Keratinocyte (primary cell): ENCODE data around the gene CKAP4.

Source experiments
- EZH2 ChIP-seq: IDR thresholded peaks from one replicate; pipeline ENCODE4 v1.6.1; 2012; ENCODE audit warnings: inconsistent platforms, mild to moderate bottlenecking, low read length, moderate library complexity
- TF ChIP-seq, protein P1 (sequence below), 3 experiments: IDR thresholded peaks in 1 of 3; conservative IDR thresholded peaks in 1 of 3; optimal IDR thresholded peaks in 1 of 3; 2 replicates in 2 of 3; 3 replicates in 1 of 3; pipeline versions ENCODE3 to v1.5.1; 2011; ENCODE audit warnings: low read length in 3 of 3, mild to moderate bottlenecking in 3 of 3, moderate library complexity in 2 of 3, control low read depth in 1 of 3, inconsistent platforms in 1 of 3; ENCODE audit not compliant: insufficient read depth in 2 of 3; ENCODE audit errors: extremely low read depth in 1 of 3

DNA sequence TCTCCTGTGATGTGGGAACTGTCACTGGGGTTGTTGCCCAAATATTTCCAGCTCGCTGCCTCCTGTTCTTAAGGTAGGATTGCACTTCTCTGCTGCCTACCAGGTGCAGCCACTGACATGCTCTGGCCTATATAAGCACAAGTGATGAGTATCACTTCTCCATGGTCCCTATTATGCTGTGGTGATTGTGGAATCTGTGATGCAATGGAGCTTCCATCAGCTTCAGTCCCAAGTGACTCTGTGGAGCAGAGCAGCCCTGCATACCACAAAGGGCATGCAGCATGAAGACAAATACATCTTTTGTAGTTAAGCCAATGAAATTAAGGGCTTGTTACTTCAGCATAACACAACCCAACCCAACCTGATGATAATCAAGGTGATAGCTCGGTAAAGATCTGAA lies 43.5 kb downstream of the CKAP4 start:
- TF ChIP-seq EZH2, result no peak
- TF ChIP-seq, protein P1, sequence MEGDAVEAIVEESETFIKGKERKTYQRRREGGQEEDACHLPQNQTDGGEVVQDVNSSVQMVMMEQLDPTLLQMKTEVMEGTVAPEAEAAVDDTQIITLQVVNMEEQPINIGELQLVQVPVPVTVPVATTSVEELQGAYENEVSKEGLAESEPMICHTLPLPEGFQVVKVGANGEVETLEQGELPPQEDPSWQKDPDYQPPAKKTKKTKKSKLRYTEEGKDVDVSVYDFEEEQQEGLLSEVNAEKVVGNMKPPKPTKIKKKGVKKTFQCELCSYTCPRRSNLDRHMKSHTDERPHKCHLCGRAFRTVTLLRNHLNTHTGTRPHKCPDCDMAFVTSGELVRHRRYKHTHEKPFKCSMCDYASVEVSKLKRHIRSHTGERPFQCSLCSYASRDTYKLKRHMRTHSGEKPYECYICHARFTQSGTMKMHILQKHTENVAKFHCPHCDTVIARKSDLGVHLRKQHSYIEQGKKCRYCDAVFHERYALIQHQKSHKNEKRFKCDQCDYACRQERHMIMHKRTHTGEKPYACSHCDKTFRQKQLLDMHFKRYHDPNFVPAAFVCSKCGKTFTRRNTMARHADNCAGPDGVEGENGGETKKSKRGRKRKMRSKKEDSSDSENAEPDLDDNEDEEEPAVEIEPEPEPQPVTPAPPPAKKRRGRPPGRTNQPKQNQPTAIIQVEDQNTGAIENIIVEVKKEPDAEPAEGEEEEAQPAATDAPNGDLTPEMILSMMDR (optimal IDR thresholded peaks at IDR 0.05 in 1 of 3, IDR thresholded peaks at IDR 0.05 in 1 of 3, conservative IDR thresholded peaks at IDR 0.05 in 1 of 3; ENCODE audit: extremely low read depth in 1 of 3, insufficient read depth in 2 of 3, low read length in 3 of 3), result no peak
